Measurements from ENCODE around the gene RAB11B.
"Not testable (repeated sequence)": the region's sequence is repeated elsewhere in the genome, so short reads cannot be mapped to it uniquely, and the experiment has no call there.

The RAB11B gene

DNA sequence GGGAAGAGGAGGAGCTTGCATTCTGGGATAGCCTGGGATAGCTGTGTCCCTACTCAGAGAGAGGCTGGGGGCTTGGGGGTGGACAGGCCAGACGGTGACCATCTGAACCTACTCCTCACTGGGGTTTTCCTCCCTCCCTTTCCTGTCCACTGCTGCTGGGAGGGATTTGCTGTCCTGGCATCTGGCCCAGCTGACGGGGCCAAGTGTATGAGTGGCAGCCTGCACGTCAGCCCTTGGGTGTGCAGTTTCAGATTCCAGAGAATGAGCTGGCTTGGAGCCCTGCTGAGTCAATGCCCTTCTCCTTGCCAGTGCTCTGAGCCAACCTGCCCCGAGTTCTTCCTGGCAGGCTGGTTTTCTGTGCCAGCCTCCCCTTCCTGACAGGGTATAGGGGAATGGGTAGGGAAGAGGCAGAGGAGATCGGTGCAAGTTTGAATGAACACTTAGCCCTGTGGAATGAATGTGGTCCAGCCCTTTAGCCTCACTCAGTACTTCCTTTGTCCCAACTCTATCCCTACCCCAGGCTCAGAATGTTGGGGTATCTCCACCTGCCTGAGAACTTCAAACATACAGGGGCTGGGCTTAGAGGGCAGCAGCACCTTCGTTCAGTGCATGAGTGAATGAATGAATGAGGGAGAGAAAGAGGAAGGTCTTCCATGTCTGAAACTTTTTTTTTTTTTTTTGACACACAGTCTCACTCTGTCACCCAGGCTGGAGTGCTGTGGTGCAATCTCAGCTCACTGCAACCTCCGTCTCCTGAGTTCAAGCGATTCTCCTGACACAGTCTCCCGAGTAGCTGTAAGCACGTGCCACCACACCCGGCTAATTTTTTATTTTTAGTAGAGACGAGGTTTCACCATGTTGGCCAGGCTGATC is 28.0 kb upstream of the RAB11B start:
- Histone ChIP-seq H3K4me1 (ENCODE audit: insufficient read depth, low read length) (peaks cover 13% of the 10 kb centered on the region; the same call in 1 of the 2 replicates), H3K9ac (ENCODE audit: low read depth, low read length) (no peak overlapping the region), H3K36me3 (ENCODE audit: insufficient read depth, low read length) (no peaks in the 10 kb centered on the region), H3K9me3 (ENCODE audit: control insufficient read depth, insufficient read depth, low read length) (no peaks in the 10 kb centered on the region)

DNA sequence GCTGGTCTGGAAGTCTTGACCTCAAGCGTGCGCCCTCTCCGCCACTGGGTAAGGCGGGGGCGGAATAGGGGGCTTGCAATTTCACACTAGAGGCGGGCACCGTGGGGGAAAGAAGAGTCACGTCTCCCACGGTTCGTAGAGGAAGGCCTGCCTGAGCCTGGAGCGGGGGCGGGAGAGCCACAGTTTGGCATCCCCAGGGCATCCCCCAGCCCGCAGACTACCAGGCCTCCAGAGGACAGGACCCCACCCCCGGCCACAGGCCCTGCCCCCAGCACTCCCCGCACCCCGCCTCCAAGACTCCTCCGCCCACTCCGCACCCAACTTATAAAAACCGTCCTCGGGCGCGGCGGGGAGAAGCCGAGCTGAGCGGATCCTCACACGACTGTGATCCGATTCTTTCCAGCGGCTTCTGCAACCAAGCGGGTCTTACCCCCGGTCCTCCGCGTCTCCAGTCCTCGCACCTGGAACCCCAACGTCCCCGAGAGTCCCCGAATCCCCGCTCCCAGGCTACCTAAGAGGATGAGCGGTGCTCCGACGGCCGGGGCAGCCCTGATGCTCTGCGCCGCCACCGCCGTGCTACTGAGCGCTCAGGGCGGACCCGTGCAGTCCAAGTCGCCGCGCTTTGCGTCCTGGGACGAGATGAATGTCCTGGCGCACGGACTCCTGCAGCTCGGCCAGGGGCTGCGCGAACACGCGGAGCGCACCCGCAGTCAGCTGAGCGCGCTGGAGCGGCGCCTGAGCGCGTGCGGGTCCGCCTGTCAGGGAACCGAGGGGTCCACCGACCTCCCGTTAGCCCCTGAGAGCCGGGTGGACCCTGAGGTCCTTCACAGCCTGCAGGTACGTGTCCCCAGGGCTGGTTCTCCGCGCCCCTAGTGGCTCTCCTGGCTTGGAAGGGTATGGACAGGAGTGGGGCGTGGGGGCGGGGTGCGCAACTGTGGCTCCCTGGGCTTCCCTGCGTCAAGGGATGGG is 26.1 kb upstream of the RAB11B start, which contains the start of gene ANGPTL4:
Gene ANGPTL4, plus strand, starts transcription at position 353 of the 969 bp plus-strand sequence. Its CDS starts 167 bp downstream, at position 520.
- Histone ChIP-seq H3K9ac (ENCODE audit: low read depth, low read length) (peak within 1 kb of the TSS; percentile 72), H3K4me1 (ENCODE audit: insufficient read depth, low read length) (peaks cover 14% of the 10 kb centered on the region; the same call in 1 of the 2 replicates), H3K9me3 (ENCODE audit: control insufficient read depth, insufficient read depth, low read length) (no peaks in the 10 kb centered on the region), H3K36me3 (ENCODE audit: insufficient read depth, low read length) (no peaks in the 10 kb centered on the region; the same call in 1 of the 2 replicates)

DNA sequence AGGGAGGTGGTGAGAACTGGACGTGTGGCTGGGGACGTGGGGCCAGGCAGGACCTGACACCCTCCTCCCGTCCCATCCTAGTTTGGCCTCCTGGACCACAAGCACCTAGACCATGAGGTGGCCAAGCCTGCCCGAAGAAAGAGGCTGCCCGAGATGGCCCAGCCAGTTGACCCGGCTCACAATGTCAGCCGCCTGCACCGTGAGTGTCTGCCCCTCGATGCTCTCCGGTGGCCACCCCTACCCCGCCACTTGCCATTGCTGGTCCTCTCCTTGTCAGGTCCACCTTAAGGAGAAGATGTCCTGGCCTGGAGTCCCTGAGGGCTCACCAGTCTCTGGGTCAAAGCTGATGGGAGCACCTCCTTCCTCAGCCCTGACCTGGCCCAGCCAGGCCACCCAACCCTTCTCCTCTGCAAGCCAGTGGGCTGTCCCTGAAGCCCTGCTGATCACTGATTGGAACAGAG is 24.0 kb upstream of the RAB11B start:
- no peak overlapping the region for H3K9ac ChIP-seq (ENCODE audit: low read depth, low read length)
- H3K9me3 ChIP-seq (ENCODE audit: control insufficient read depth, insufficient read depth, low read length): no peaks in the 10 kb centered on the region
- no peaks in the 10 kb centered on the region; the same call in 1 of the 2 replicates for H3K36me3 ChIP-seq (ENCODE audit: insufficient read depth, low read length)
- H3K4me1 ChIP-seq (ENCODE audit: insufficient read depth, low read length): peaks cover 18% of the 10 kb centered on the region; the same call in 1 of the 2 replicates

DNA sequence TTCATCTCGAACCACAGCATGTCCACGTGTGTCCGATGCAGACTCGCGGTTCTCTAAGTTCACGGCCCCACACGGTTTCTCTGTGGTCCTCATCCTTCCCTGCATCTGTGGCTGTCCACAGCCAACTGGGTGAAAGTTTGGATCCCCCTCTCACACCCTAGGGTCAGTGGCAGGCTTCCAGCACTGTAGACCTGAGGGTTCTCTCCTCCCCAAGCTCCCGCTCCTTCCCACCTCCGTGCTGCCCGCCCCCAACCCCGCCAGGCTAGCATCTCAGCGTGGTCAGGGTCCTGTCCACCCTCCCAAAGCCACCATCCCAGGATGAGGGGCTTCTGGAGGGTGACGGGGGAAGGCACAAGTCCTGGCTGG is 23.2 kb upstream of the RAB11B start:
- H3K9me3 ChIP-seq (ENCODE audit: control insufficient read depth, insufficient read depth, low read length): no peaks in the 10 kb centered on the region
- peak overlapping the region; percentile 43; the same call in 1 of the 2 replicates for H3K9ac ChIP-seq (ENCODE audit: low read depth, low read length)
- H3K36me3 ChIP-seq (ENCODE audit: insufficient read depth, low read length): no peaks in the 10 kb centered on the region; the same call in 1 of the 2 replicates
- peaks cover 18% of the 10 kb centered on the region; the same call in 1 of the 2 replicates for H3K4me1 ChIP-seq (ENCODE audit: insufficient read depth, low read length)

DNA sequence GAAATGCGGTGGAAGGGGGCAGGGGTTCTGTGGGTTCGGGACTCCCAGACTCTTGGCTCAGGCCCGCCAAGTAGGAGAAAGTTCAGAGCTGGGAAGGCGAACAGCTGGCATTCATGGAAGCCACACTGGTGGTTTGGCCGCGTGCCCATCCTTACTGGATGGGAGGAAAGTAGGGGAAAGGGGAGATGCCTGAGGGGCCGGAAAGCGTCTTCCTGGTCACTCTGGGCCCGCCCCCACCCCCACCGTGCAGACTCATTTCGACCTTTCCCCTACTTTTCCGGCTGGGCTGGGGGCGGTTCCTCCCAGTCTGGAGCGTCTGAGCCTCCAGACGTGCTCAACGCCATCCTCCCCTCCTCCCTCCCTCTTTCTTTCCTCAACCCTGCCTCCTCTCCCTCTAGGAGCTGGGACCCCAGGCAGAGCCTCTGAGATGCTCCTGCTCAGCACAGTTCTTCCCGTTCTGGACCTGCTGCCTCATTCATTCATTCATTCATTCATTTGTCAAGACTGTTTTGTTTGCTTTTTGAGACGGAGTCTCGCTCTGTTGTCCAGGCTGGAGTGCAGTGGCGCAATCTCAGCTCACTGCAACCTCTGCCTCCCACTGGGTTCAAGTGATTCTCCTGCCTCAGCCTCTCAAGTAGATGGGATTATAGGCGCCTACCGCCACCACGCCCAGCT is 22.7 kb upstream of the RAB11B start:
- H3K9me3 ChIP-seq (ENCODE audit: control insufficient read depth, insufficient read depth, low read length): no peaks in the 10 kb centered on the region
- peak overlapping the region; percentile 43; the same call in 1 of the 2 replicates for H3K9ac ChIP-seq (ENCODE audit: low read depth, low read length)
- peaks cover 18% of the 10 kb centered on the region; the same call in 1 of the 2 replicates for H3K4me1 ChIP-seq (ENCODE audit: insufficient read depth, low read length)
- no peaks in the 10 kb centered on the region; the same call in 1 of the 2 replicates for H3K36me3 ChIP-seq (ENCODE audit: insufficient read depth, low read length)

DNA sequence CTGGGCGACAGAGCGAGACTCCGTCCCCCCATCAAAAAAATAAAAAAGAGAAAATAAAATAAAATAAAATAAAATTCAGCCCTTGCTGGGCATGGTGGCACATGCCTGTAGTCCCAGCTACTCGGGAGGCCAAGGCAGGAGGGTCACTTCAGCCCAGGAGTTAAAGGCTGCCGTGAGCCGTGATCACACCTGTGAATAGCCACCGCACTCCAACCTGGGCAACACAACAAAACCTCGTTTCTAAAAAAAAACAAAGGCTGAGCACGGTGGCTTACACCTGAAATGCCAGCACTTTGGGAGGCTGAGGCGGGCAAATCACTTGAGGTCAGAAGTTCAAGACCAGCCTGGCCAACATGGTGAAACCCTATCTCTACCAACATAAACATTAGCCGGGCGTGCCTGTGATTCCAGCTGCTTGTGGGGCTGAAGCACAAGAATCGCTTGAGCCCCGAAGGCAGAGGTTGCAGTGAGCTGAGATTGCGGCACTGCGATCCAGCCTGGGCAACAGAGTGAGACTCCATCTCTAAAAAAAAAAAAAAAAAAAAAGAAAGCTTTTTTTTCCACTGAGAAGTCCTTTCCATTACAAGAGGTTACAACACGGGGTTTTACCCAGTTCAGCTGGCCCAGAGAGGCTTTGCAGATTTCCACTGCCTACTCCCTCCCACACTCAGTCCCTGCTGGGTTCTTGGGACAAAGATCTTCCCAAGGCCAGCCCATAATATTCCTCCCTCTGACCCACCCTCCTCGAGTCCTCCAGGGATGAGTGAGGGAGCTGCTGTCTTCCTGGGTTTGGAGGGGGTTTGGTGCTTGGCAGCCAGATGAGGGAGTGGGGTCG is 19.8 kb upstream of the RAB11B start:
- peaks cover 3% of the 10 kb centered on the region for H3K36me3 ChIP-seq (ENCODE audit: insufficient read depth, low read length)
- H3K9ac ChIP-seq (ENCODE audit: low read depth, low read length): no peak overlapping the region
- peaks cover 18% of the 10 kb centered on the region; the same call in 1 of the 2 replicates for H3K4me1 ChIP-seq (ENCODE audit: insufficient read depth, low read length)

DNA sequence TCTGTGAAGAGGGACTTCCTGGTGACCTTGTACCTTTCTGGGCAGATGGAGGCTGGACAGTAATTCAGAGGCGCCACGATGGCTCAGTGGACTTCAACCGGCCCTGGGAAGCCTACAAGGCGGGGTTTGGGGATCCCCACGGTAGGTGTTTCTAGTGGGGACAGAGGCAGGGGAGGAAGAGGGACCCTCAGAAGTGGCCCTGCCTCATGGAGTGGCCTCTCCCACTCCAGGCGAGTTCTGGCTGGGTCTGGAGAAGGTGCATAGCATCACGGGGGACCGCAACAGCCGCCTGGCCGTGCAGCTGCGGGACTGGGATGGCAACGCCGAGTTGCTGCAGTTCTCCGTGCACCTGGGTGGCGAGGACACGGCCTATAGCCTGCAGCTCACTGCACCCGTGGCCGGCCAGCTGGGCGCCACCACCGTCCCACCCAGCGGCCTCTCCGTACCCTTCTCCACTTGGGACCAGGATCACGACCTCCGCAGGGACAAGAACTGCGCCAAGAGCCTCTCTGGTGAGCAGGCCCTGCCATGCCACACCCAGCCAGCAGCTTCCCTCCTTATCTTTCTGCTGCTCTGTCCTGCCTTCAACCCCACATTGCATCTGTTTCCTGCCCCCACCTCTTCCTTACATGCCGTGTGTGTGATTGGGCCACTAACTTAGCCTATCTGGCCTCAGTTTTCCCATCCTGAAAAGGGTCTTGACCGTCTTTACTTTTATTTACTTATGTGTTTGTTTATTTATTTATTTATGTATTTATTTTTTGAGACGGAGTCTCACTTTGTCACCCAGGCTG is 19.0 kb upstream of the RAB11B start:
- Histone ChIP-seq H3K4me1 (ENCODE audit: insufficient read depth, low read length) (peaks cover 12% of the 10 kb centered on the region; the same call in 1 of the 2 replicates), H3K36me3 (ENCODE audit: insufficient read depth, low read length) (peaks cover 3% of the 10 kb centered on the region), H3K9me3 (ENCODE audit: control insufficient read depth, insufficient read depth, low read length) (no peaks in the 10 kb centered on the region), H3K9ac (ENCODE audit: low read depth, low read length) (no peak overlapping the region)

More for the DNA sequence above, 19.8 kb upstream of the RAB11B start:
- no peaks in the 10 kb centered on the region for H3K9me3 ChIP-seq (ENCODE audit: control insufficient read depth, insufficient read depth, low read length)

DNA sequence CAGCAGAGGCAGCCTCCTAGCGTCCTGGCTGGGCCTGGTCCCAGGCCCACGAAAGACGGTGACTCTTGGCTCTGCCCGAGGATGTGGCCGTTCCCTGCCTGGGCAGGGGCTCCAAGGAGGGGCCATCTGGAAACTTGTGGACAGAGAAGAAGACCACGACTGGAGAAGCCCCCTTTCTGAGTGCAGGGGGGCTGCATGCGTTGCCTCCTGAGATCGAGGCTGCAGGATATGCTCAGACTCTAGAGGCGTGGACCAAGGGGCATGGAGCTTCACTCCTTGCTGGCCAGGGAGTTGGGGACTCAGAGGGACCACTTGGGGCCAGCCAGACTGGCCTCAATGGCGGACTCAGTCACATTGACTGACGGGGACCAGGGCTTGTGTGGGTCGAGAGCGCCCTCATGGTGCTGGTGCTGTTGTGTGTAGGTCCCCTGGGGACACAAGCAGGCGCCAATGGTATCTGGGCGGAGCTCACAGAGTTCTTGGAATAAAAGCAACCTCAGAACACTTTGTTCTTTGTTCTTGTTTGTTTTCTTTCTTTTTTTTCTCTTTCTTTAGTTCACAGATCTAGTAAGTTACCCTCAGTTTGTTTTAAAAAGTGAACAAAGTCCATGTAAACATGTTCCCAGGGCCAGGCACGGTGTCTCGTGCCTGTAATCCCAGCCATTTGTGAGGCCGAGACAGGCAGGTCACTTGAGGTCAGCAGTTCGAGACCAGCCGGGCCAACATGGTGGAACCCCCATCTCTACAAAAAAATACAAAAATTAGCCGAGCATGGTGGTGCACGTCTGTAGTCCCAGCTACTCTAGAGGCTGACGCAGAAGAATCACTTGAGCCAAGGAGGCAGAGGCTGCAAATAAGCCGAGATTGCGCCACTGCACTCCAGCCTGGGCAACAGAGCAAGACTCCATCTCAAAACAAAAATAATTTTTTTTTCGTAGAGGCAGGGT is 16.0 kb upstream of the RAB11B start:
- H3K36me3 ChIP-seq (ENCODE audit: insufficient read depth, low read length): peaks cover 3% of the 10 kb centered on the region
- no peaks in the 10 kb centered on the region for H3K9me3 ChIP-seq (ENCODE audit: control insufficient read depth, insufficient read depth, low read length)
- no peak overlapping the region for H3K9ac ChIP-seq (ENCODE audit: low read depth, low read length)
- peaks cover 4% of the 10 kb centered on the region; the same call in 1 of the 2 replicates for H3K4me1 ChIP-seq (ENCODE audit: insufficient read depth, low read length)

DNA sequence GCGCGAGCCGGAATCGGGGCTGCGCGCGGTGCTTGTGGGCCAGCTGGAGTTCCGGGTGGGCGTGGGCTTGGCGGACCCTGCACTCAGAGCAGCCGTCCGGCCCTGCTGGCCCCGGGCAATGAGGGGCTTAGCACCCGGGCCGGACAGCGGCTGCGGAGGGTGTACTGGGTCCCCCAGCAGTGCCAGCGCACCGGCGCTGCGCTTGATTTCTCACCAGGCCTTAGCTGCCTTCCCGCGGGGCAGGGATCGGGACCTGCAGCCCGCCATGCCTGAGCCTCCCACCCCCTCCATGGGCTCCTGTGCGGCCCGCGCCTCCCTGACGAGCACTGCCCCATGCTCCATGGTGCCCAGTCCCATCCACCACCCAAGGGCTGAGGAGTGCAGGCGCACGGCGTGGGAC is 14.4 kb upstream of the RAB11B start:
- not testable (repeated sequence) for H3K9me3 ChIP-seq (ENCODE audit: control insufficient read depth, insufficient read depth, low read length); H3K9ac ChIP-seq (ENCODE audit: low read depth, low read length); H3K4me1 ChIP-seq (ENCODE audit: insufficient read depth, low read length); H3K36me3 ChIP-seq (ENCODE audit: insufficient read depth, low read length)

DNA sequence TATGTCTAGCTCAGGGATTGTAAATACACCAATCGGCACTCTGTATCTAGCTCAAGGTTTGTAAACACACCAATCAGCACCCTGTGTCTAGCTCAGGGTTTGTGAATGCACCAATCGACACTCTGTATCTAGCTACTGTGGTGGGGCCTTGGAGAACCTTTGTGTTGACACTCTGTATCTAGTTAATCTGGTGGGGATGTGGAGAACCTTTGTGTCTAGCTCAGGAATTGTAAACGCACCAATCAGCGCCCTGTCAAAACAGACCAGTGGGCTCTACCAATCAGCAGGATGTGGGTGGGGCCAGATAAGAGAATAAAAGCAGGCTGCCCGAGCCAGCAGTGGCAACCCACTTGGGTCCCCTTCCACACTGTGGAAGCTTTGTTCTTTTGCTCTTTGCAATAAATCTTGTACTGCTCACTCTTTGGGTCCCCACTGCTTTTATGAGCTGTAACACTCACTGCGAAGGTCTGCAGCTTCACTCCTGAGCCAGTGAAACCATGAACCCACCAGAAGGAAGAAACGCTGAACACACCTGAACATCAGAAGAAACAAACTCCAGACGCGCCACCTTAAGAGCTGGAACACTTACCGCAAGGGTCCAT is 13.7 kb upstream of the RAB11B start:
- not testable (repeated sequence) for H3K4me1 ChIP-seq (ENCODE audit: insufficient read depth, low read length); H3K9ac ChIP-seq (ENCODE audit: low read depth, low read length); H3K36me3 ChIP-seq (ENCODE audit: insufficient read depth, low read length); H3K9me3 ChIP-seq (ENCODE audit: control insufficient read depth, insufficient read depth, low read length)

DNA sequence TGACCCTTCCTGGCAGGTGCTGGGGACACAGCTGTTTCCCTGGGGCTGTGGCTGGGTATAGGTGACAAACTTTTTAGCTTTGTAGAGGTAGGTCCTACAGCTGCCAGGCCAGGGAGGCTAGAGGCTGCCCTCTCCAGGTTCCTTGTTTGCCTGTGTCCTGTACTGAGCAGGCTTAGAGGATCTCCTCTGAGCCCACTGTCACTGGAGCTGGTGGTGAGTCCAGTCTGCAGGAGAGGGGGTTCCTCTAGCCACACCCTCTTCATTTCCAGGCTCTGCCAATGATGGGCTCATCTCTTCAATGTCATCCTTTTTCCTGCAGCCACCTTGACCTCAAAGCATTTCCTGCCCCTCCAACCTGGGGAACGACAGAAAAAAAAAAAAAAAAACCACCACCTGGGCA is 12.6 kb upstream of the RAB11B start:
- Histone ChIP-seq H3K4me1 (ENCODE audit: insufficient read depth, low read length) (no peaks in the 10 kb centered on the region), H3K9me3 (ENCODE audit: control insufficient read depth, insufficient read depth, low read length) (no peaks in the 10 kb centered on the region), H3K9ac (ENCODE audit: low read depth, low read length) (no peak overlapping the region), H3K36me3 (ENCODE audit: insufficient read depth, low read length) (peaks cover 3% of the 10 kb centered on the region; the same call in 1 of the 2 replicates)
